GM12801 (cell line): ENCODE data around the gene BFSP1.

ENCODE experiments used
- TF ChIP-seq, protein P1 (sequence below): IDR thresholded peaks from one replicate; pipeline ENCODE4 v1.5.1; 2011; ENCODE audit warnings: control low read depth; ENCODE audit not compliant: insufficient read length; ENCODE audit errors: extremely low read depth

Gene BFSP1

DNA sequence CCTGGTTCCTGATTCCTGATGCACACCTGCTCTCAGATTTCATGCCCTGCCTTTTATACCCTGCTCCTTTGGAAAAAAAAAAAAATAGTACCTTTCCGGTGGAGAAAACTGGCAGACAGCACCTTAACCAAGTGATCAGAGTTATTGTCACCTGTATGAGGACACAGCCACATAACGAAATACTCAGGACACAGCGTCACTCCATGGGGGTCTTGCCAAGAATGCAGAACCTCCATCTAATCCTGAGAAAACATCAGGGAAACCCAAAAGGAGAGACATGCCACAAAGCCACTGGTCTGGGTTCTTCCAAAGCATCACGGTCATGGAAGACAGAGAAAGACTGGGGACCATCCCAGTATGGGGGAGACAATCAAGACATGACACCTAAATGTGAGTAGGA lies 29.1 kb downstream of the BFSP1 start:
- TF ChIP-seq, protein P1, sequence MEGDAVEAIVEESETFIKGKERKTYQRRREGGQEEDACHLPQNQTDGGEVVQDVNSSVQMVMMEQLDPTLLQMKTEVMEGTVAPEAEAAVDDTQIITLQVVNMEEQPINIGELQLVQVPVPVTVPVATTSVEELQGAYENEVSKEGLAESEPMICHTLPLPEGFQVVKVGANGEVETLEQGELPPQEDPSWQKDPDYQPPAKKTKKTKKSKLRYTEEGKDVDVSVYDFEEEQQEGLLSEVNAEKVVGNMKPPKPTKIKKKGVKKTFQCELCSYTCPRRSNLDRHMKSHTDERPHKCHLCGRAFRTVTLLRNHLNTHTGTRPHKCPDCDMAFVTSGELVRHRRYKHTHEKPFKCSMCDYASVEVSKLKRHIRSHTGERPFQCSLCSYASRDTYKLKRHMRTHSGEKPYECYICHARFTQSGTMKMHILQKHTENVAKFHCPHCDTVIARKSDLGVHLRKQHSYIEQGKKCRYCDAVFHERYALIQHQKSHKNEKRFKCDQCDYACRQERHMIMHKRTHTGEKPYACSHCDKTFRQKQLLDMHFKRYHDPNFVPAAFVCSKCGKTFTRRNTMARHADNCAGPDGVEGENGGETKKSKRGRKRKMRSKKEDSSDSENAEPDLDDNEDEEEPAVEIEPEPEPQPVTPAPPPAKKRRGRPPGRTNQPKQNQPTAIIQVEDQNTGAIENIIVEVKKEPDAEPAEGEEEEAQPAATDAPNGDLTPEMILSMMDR: no peak

DNA sequence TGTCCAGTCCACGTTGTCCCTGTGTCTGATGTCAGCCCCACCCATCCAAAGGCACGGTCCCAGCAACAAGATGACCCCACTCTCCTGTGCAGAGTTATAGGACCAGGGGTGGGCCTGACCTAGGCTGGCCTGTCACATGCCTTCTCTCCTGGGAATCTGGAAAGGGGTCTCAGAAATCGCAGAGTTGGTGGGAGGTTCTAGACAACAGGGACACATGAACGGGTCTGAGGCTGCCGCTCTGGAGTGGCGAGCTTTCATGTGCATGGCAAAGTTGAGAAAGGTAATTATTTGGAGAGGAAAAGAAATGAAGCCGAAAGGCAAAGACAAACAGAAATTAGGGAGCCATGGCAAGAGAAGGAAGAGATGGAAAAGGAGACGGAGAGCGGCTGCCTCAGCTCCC lies 29.5 kb downstream of the BFSP1 start:
- TF ChIP-seq, protein P1: no peak

DNA sequence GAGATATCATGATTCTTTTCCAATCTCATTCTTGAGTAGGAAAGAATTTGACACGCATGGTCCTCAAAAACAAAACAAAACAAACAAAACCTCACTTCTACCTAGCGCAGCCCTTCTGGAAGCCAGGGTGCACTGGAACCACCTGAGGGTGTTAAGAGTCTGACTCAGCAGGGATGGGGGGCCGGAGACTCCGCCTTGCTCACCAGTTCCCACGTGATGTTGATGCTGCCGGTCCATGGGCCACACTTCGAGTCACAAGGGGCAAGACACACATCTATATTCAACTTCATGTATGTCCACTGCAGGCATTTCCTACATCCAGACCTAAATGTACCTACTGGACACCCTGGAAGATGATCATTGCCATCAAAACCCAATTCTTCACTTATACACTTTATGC lies 30.4 kb downstream of the BFSP1 start:
- TF ChIP-seq, protein P1: no peak

DNA sequence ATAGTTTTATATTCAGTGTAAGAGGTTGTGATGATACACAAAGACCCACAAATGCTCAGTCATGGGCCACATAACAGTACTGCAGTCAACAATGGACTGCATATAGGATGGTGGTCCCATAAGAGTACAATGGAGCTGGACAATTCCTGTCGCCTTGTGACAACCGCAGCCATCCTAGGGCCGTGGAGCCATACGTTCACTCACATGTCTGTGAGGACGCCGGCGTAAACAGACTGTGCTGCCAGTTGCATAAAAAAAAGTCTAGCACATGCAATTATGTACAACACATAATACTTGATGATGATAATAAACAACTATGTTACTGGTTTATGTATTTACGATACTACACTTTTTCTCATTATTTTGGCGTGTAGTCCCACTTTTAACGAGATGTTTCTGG lies 30.9 kb downstream of the BFSP1 start:
- TF ChIP-seq, protein P1: no peak

DNA sequence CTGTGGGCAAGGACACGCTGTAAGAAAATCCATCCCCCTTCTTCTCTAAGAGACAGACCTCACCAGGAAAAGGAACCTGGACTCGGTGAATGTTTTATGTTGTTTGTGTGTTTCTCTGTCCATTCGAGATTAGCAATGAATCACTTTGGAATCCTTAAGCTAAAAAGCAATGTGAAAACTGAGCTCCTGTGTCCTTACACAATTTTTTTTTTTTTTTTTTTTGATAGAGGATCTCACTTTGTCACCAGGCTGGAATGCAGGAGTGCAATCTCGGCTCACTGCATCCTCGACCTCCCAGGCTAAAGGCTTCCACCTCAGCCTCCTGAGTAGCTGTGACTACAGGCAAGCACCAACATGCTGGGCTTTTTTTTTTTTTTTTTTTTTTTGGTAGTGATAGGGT lies 32.1 kb downstream of the BFSP1 start:
- TF ChIP-seq, protein P1: no peak

DNA sequence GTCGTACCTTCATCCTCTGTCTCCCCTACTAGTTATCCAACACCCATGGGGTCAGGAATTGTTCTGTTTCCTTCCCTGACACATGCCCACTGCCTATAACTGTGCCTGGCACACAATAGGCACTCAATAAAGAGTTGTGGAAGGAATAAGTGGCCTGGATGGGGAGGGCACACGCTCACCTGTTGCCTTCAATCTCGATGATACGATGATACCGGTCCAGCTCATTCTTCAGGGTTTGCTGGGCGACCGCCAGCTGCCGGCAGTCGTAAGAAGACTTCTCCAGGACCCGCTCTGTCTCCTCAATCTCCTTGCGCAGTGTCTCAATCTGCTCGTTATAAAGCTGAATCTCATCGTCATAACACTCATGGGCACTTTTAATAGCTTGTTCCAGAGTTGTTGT lies 32.5 kb downstream of the BFSP1 start:
- TF ChIP-seq, protein P1: no peak

DNA sequence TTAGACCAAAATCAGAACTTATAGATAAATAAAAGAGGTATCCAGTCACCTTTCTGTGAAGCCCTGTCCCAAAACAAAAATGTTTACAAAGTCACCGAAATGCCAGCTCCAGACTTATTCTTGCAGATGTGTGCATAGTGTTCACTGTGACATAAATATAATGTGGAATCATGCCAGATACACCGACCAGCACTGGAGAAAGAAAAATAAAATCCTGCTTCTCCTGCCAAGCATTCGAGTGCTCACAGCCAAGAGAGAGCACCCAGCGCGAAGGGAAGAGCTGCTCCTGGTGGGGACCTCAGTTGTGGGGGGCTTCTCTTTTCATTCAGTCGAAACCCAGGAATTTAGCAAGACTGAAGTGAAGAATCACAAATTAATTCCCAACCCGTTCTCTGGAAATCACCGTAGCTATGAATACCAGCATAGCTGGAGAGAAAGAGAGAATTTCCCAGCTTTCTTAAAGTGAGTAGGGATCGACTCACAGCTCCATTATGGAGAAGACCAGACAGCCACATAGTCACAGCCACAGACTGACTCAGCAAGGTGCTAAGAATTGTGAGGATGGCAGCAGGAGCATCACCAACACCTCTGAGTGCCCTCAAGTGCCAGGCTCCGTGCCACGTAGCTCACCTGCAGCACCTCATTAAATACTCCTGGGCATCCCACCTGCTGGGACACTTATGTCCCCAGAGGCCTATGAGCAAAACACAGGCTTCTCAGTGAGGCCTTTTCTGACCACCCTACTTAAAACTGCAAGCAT lies 33.2 kb downstream of the BFSP1 start:
- TF ChIP-seq, protein P1: no peak
